Kidney glomerular epithelial cell (primary cell): Measurements from ENCODE around the gene DLGAP1.
"Not testable (repeated sequence)": the region's sequence is repeated elsewhere in the genome, so short reads cannot be mapped to it uniquely, and the experiment has no call there.

Source experiments
- DNase-seq: peaks from one replicate; lab custom pipeline; 2025; lab: John Stamatoyannopoulos, UW

DLGAP1 gene

GRCh38 chr18:4078246-4078645 is 376.9 kb downstream of the DLGAP1 start:
- DNase-seq: no peak

GRCh38 chr18:4077721-4078120 is 377.4 kb downstream of the DLGAP1 start:
- no peak for DNase-seq

GRCh38 chr18:4077204-4077603 is 377.9 kb downstream of the DLGAP1 start:
- DNase-seq: no peak

GRCh38 chr18:4074647-4075046 is 380.5 kb downstream of the DLGAP1 start:
- no peak for DNase-seq

GRCh38 chr18:4069183-4069582 is 385.9 kb downstream of the DLGAP1 start:
- no peak for DNase-seq

GRCh38 chr18:4068552-4069158 is 386.5 kb downstream of the DLGAP1 start:
- peak; percentile 31 for DNase-seq

- DNase-seq: no peak
Observed at GRCh38 chr18:4063545-4063944, 391.6 kb downstream of the DLGAP1 start.

GRCh38 chr18:4060427-4061281 is 394.5 kb downstream of the DLGAP1 start:
- DNase-seq: no peak

GRCh38 chr18:4058179-4058578 is 396.9 kb downstream of the DLGAP1 start:
- no peak for DNase-seq

GRCh38 chr18:4040391-4041092 is 414.6 kb downstream of the DLGAP1 start:
- no peak for DNase-seq

GRCh38 chr18:4035521-4035920 is 419.6 kb downstream of the DLGAP1 start:
- DNase-seq: no peak

- not testable (repeated sequence) for DNase-seq
Observed at GRCh38 chr18:4034815-4035214, 420.3 kb downstream of the DLGAP1 start.

GRCh38 chr18:4026542-4026941 is 428.6 kb downstream of the DLGAP1 start:
- no peak for DNase-seq

GRCh38 chr18:4024702-4025101 is 430.4 kb downstream of the DLGAP1 start:
- DNase-seq: no peak

- not testable (repeated sequence) for DNase-seq
Observed at GRCh38 chr18:4022749-4023148, 432.4 kb downstream of the DLGAP1 start.

- no peak for DNase-seq
Observed at GRCh38 chr18:4020026-4020425, 435.1 kb downstream of the DLGAP1 start.

GRCh38 chr18:4017480-4017879 is 437.6 kb downstream of the DLGAP1 start:
- DNase-seq: no peak

- no peak for DNase-seq
Observed at GRCh38 chr18:4016391-4017049, 438.6 kb downstream of the DLGAP1 start.

- DNase-seq: no peak
Observed at GRCh38 chr18:4007846-4008245, 447.3 kb downstream of the DLGAP1 start.

GRCh38 chr18:4004183-4004829 is 450.8 kb downstream of the DLGAP1 start:
- DNase-seq: no peak

- DNase-seq: peak; percentile 49
Observed at GRCh38 chr18:3998698-3999333, 456.3 kb downstream of the DLGAP1 start.
